GM12864 (cell line): ENCODE measurements around the gene QPRT.
"Not testable (repeated sequence)": the region's sequence is repeated elsewhere in the genome, so short reads cannot be mapped to it uniquely, and the experiment has no call there.

Source experiments
- DNase-seq: peaks from one replicate; pipeline ENCODE4 v3.0.0-alpha.2; 2011; ENCODE audit warnings: low read depth
- H3K4me3 ChIP-seq: 2 replicates; pipeline ENCODE4 v1.5.1; 2011; ENCODE audit warnings: mild to moderate bottlenecking, low read depth, low read length, control low read depth
- TF ChIP-seq, protein P1 (sequence below): IDR thresholded peaks from 2 replicates; pipeline ENCODE4 v1.5.1; 2011; ENCODE audit warnings: low read depth, mild to moderate bottlenecking, moderate library complexity, low read length, control low read depth, inconsistent platforms; ENCODE audit errors: missing control alignments

The QPRT gene

DNA sequence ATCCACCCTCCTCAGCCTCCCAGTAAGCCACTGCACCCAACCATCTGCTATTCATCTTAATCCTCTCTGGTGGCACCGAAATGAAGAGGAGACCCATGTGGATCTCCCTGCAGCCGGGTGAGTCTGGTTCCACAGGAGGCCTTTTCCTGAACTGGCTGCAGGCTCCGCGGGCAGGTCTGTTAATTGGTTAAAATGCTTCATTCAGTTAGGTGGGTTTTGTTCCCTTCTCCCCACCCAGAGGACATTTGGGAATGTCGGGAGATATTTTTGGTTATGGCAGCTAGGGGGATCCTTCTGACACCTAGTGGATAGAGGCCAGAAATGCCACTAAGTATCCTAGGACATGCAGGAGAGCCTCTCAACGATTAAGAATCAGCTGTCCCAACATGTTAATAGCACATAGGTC is 50.1 kb downstream of the QPRT start:
- no peak for DNase-seq
- TF ChIP-seq, protein P1, sequence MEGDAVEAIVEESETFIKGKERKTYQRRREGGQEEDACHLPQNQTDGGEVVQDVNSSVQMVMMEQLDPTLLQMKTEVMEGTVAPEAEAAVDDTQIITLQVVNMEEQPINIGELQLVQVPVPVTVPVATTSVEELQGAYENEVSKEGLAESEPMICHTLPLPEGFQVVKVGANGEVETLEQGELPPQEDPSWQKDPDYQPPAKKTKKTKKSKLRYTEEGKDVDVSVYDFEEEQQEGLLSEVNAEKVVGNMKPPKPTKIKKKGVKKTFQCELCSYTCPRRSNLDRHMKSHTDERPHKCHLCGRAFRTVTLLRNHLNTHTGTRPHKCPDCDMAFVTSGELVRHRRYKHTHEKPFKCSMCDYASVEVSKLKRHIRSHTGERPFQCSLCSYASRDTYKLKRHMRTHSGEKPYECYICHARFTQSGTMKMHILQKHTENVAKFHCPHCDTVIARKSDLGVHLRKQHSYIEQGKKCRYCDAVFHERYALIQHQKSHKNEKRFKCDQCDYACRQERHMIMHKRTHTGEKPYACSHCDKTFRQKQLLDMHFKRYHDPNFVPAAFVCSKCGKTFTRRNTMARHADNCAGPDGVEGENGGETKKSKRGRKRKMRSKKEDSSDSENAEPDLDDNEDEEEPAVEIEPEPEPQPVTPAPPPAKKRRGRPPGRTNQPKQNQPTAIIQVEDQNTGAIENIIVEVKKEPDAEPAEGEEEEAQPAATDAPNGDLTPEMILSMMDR = peak; percentile 57
- H3K4me3 ChIP-seq = no peak overlapping the region

DNA sequence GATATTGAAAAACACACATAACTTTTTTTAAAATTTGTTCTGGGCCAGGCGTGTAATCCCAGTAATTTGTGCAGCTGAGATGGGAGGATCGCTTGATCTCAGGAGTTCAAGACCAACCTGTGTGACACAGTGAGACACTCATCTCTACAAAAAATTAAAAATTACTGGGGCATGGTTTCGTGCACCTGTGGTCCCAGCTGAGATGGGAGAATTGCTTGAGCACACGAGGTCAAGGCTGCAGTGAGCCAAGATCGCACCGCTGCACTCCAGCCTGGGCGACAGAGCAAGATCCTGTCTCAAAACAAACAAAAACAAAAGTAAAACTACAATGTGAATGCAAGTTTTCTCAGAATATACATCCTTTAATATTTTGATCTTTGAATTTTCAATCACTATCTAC is 51.7 kb downstream of the QPRT start:
- peak; percentile 76 for DNase-seq
- no peak overlapping the region; the same call in 1 of the 2 replicates for H3K4me3 ChIP-seq
- TF ChIP-seq, protein P1 = no peak

DNA sequence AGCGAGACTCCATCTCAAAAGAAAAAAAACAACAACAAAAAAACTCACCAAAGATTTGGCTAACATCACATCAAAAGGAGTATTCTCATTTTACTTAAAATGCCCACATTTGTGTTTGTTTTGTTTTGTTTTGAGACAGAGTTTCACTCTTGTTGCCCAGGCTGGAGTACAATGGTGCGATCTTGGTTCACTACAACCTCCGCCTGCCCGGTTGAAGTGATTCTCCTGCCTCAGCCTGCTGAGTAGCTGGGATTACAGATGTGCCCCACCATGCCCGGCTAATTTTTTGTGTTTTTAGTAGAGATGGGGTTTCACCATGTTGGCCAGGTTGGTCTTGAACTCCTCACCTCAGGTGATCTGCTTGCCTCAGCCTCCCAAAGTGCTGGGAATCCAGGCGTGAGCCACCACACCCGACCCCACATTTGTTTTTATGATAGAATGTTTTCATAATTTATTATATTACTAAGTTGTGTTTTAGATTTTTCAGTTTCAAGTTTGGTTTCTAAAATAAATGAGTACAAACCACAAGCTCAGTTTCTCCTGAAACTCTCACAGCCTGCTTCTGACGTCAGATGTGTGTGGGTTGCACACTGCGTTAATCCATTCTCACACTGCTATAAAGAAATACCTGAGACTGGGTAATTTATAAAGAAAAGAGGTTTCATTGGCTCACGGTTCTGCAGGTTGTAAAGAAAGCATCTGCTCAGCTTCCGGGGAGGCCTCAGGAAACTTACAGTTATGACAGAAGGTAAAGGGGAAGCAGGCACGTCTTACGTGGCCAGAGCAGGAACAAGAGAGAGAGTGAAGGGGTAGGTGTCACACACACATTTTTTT is 53.0 kb downstream of the QPRT start:
- DNase-seq = peak; percentile 95
- not testable (repeated sequence) for H3K4me3 ChIP-seq

GRCh38 chr16:29734786-29735185 is 55.8 kb downstream of the QPRT start:
- TF ChIP-seq, protein P1 = no peak
- H3K4me3 ChIP-seq = no peak overlapping the region
- DNase-seq = no peak

DNA sequence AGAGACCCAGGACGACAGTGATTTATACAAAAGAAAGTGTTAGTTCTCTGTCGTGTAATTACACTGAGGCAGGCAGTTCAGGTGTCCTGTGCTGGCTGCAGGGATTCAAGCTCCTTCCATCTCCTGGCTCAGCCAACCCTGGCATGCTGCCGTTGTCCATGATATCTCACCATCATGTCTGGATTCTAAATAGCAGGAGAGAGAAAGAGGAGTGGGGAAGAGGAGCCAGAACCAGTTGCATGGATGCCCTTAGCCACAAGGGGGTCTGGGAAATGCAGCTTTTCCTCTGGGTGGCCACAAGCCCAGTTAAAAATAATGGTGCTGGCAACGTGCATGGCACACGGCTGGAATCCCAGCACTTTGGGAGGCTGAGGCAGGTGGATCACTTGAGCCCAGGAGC is 57.1 kb downstream of the QPRT start:
- TF ChIP-seq, protein P1 = peak; percentile 12
- H3K4me3 ChIP-seq = no peak overlapping the region

DNA sequence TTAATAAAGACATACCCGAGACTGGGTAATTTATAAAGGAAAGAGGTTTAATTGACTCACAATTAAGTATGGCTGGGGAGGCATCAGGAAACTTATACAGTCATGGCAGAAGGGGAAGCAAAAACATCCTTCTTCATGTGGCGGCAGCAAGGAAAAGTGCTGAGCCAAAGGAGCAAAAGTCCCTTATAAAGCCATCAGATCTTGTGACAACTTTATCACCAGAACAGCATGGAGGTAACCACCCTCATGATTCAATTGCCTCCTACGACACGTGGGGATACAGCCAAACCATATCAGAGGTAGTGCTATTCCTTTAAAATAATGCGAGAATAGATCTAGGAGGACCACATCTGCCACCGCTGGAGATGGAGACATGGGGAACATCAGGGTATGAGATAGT is 57.8 kb downstream of the QPRT start:
- no peak for DNase-seq
- no peak overlapping the region for H3K4me3 ChIP-seq
- TF ChIP-seq, protein P1 = no peak

More for the DNA sequence above, 57.1 kb downstream of the QPRT start:
- no peak for DNase-seq

- TF ChIP-seq, protein P1 = peak; percentile 9
- no peak overlapping the region for H3K4me3 ChIP-seq
- no peak for DNase-seq
These were observed 58.7 kb downstream of the QPRT start for GRCh38 chr16:29737713-29738112.
